ENCODE results near the gene EEFSEC. TPM values are rescaled to one million over a fixed set of nuclear protein-coding genes. Genes with fewer than 3 reads are reported as not detected.

Gene EEFSEC
- total RNA-seq, 1 experiment from 2014 or later = 9.5 TPM

- Histone ChIP-seq H3K18ac (ENCODE audit: insufficient read length, low read depth, low read length) (no peak overlapping the region), H4K8ac (replicated peaks; ENCODE audit: insufficient read length, low read depth, low read length) (no peak overlapping the region), H4K5ac (ENCODE audit: insufficient read length, low read depth, low read length) (no peak overlapping the region), H3K27ac (ENCODE audit: insufficient read length, low read depth, low read length) (no peak overlapping the region), H2BK5ac (ENCODE audit: insufficient read length, low read length) (no peak overlapping the region), H3K79me1 (ENCODE audit: insufficient read depth, low read depth, low read length, poor library complexity, severe bottlenecking) (no peaks in the 10 kb centered on the region), H2BK15ac (ENCODE audit: low read depth, low read length) (no peak overlapping the region), H3K23me2 (ENCODE audit: insufficient read length, low read depth, low read length, poor library complexity, severe bottlenecking) (no peaks in the 10 kb centered on the region), H2AK5ac (ENCODE audit: insufficient read length, low read length) (no peak overlapping the region), H2BK120ac (ENCODE audit: low read depth, low read length, poor library complexity, severe bottlenecking) (no peak overlapping the region), H3K14ac (ENCODE audit: insufficient read depth, low read length) (no peak overlapping the region), H2BK12ac (ENCODE audit: insufficient read length, low read depth, low read length) (no peak overlapping the region), H3K27me3 (ENCODE audit: insufficient read depth, low read length) (no peaks in the 10 kb centered on the region), H3T11ph (ENCODE audit: low read length) (no peak overlapping the region), H2BK20ac (ENCODE audit: low read depth, low read length, poor library complexity, severe bottlenecking) (no peak overlapping the region), H3K4me2 (ENCODE audit: insufficient read depth, insufficient read length, low read length) (no peak overlapping the region), H3K9me3 (ENCODE audit: control insufficient read depth, low read depth, low read length) (no peaks in the 10 kb centered on the region), H4K91ac (ENCODE audit: insufficient read length, low read depth, low read length) (no peak overlapping the region), H4K20me1 (ENCODE audit: control insufficient read depth, insufficient read depth, insufficient read length) (no peaks in the 10 kb centered on the region), H3K4me1 (ENCODE audit: insufficient read depth, low read length) (no peaks in the 10 kb centered on the region), H3K56ac (ENCODE audit: insufficient read length, low read depth, low read length) (no peak overlapping the region), H3K9ac (ENCODE audit: extremely low read depth, insufficient read length, low read length) (no peak overlapping the region), H3K79me2 (ENCODE audit: insufficient read depth, low read length) (no peaks in the 10 kb centered on the region), H2AFZ (ENCODE audit: low read length) (no peak overlapping the region), H3K4ac (ENCODE audit: low read depth, low read length) (no peak overlapping the region), H3K23ac (ENCODE audit: insufficient read length, low read depth, low read length) (no peak overlapping the region)
- Mint-ChIP-seq H3K4me1 (no peaks in the 10 kb centered on the region), H3K27me3 (ENCODE audit: low read depth) (no peaks in the 10 kb centered on the region), H3K27ac (no peak overlapping the region), H3K36me3 (ENCODE audit: insufficient read depth in 1 of 3, low read depth in 3 of 3) (peaks cover 0 to 8% (median 3%) of the 10 kb centered on the region in 3 experiments; a peak in 3 of 7 replicates), H3K9me3 (no peaks in the 10 kb centered on the region), H3K4me3 (no peak overlapping the region)
- no peak for DNase-seq
- WGBS (ENCODE audit: extremely low coverage, insufficient read length, low lambda C conversion rate) = no CpG with 5 or more reads among the region's 13 CpGs
- TF ChIP-seq, protein P1, sequence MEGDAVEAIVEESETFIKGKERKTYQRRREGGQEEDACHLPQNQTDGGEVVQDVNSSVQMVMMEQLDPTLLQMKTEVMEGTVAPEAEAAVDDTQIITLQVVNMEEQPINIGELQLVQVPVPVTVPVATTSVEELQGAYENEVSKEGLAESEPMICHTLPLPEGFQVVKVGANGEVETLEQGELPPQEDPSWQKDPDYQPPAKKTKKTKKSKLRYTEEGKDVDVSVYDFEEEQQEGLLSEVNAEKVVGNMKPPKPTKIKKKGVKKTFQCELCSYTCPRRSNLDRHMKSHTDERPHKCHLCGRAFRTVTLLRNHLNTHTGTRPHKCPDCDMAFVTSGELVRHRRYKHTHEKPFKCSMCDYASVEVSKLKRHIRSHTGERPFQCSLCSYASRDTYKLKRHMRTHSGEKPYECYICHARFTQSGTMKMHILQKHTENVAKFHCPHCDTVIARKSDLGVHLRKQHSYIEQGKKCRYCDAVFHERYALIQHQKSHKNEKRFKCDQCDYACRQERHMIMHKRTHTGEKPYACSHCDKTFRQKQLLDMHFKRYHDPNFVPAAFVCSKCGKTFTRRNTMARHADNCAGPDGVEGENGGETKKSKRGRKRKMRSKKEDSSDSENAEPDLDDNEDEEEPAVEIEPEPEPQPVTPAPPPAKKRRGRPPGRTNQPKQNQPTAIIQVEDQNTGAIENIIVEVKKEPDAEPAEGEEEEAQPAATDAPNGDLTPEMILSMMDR (conservative IDR thresholded peaks at IDR 0.05) = no peak
Measured at GRCh38 chr3:128354788-128355542, 201.7 kb downstream of the EEFSEC start.
